Right lobe of liver (tissue), 6 donors: ENCODE measurements around the gene PLA2G7. TPM values are rescaled to one million over a fixed set of nuclear protein-coding genes. Genes with fewer than 3 reads are reported as not detected.
A peak's percentile ranks its signal among the peaks of the same experiment; 100 is the strongest.
"Not testable (repeated sequence)": the region's sequence is repeated elsewhere in the genome, so short reads cannot be mapped to it uniquely, and the experiment has no call there.

Experiments
- ATAC-seq, 4 donors: fragments of 200-7000 bp; cut with Tn5 transposase; one replicate each; pipeline ENCODE4 v1.9.1; 2020; ENCODE audit warnings: mild to moderate bottlenecking in 4 of 4, moderate library complexity in 4 of 4
- DNase-seq, 3 donors: peaks; one replicate each; pipeline ENCODE4 v3.0.0-alpha.2; 2020
- H3K27ac ChIP-seq, 3 donors: fragments of 200-600 bp; one replicate each; pipeline ENCODE4 v1.8.0; 2022
- H3K27me3 ChIP-seq, 2 donors: fragments of 200-600 bp; one replicate each; pipeline ENCODE4 v1.8.0; 2022
- H3K36me3 ChIP-seq, 4 donors: fragments of 200-600 bp; sonication (generic) in 1 of 4; one replicate each; pipeline versions ENCODE4 v1.5.1 to v1.8.0; 2017 to 2022; ENCODE audit warnings: control low read depth in 1 of 4
- H3K4me1 ChIP-seq, 4 donors: fragments of 200-600 bp; sonication (generic) in 1 of 4; one replicate each; pipeline versions ENCODE4 v1.5.1 to v1.8.0; 2017 to 2022; ENCODE audit warnings: control low read depth in 1 of 4
- H3K4me3 ChIP-seq, 3 donors: fragments of 200-600 bp; one replicate each; pipeline ENCODE4 v1.8.0; 2022
- H3K9me3 ChIP-seq, 4 donors: fragments of 200-600 bp; sonication (generic) in 1 of 4; one replicate each; pipeline versions ENCODE4 v1.5.1 to v1.8.0; 2017 to 2022; ENCODE audit warnings: control low read depth in 1 of 4
- CTCF ChIP-seq, 4 donors: fragments of 200-600 bp in 3 of 4; fragments of 450-650 bp in 1 of 4; IDR thresholded peaks; one replicate each; pipeline versions ENCODE4 v1.5.1 to v1.8.0; 2016 to 2022; ENCODE audit warnings: antibody characterized with exemption in 4 of 4, mild to moderate bottlenecking in 2 of 4
- POLR2A ChIP-seq: fragments of 450-650 bp; IDR thresholded peaks from one replicate; pipeline ENCODE4 v1.6.1; 2017; ENCODE audit warnings: antibody characterized with exemption, mild to moderate bottlenecking
- WGBS: methylation state at CpG from one replicate; pipeline ENCODE4 v1.1.6; 2018; ENCODE audit warnings: low coverage, low lambda C conversion rate; ENCODE audit not compliant: insufficient coverage; ENCODE audit errors: missing lambda C conversion rate; 5-methylcytosine and 5-hydroxymethylcytosine counted together
- intact Hi-C, 2 donors: fragments of 100-400 bp; cut with DNase I; formaldehyde crosslinking; loops; one replicate each; pipeline versions ENCODE4 v1.11.2 to v1.14.1; 2022
- total RNA-seq, 6 experiments: library from RNA; depleted of rRNA in 2 of 6; stranded (reverse); fragments of >200 nt in 2 of 6; fragmentation: NEBNext Ultra II Directional in 3 of 6; extraction: Animal tissue kit (Norgen Biotek cat#: 25700) in 3 of 6; gene quantifications; one replicate each; pipeline versions ENCODE4 v1.1.0 to v1.2.4, GENCODE V29; 2016 to 2023
- donor health status: DM: no; HTN: yes; CAD: no.
- donor health status: DM: no; HTN: no; CAD: no.
- donor health status: DM: no; HTN: no; CAD: no.
- donor health status: DM: no; HTN: yes; CAD: no.
- donor health status: DM: no; HTN: yes; CAD: no.

PLA2G7 gene
- total RNA-seq, 6 experiments from 2014 or later, result 0.92 to 7.4 (median 1.6) TPM

DNA sequence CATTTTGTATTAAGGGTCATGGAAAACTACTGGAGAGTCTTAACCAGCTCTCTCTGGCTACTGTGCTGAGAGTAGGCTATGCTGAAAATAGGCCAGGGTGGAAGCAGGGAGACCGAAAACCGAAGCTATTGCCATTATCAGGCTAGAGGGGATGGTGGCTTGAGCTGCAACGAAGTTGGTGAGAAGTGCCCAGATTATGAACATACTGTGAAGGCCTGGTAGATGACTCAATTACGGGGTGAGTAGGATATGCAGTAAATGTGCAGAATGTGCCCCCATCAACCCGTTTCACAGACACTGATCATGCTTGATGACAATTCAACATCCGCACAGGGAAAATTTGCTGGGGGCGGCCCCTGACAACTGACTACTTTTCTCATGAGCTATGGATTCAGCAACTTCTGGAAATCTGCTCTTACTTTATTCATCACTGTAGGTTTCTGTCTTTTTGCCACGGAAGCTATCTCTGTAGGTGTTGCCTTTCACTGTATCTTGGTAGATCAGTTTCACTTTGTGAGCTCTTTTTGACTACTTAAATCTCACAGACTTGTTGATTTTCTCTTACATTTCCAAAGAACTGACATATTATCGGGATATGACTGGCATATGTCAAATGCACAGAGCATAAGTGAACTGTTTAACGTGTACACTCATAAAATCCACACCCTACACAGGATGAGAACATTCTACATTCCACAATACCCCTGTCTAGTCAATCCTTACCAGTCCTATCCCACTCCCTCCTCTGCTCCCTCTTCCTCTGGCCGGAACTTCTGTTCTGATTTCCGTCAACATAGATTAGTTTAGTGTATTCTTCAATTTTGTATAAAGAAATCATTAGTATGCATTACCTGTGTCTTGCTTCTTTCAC lies 42.5 kb upstream of the PLA2G7 start:
- Histone ChIP-seq H3K36me3 (no peaks in the 10 kb centered on the region), H3K9me3 (no peaks in the 10 kb centered on the region), H3K4me1 (no peaks in the 10 kb centered on the region), H3K27me3 (no peaks in the 10 kb centered on the region), H3K27ac (no peak overlapping the region), H3K4me3 (no peak overlapping the region)
- TF ChIP-seq POLR2A (no peak), CTCF (IDR thresholded peaks at IDR 0.05) (no peak)
- ATAC-seq (no peak), DNase-seq (no peak)
- WGBS, result 92% methylated on average over 9 of the region's 12 CpGs
- intact Hi-C loops, result no loop called here

- WGBS, result 93% methylated on average over 5 of the region's 5 CpGs
- Histone ChIP-seq H3K27me3 (no peaks in the 10 kb centered on the region), H3K27ac (no peak overlapping the region), H3K36me3 (no peaks in the 10 kb centered on the region), H3K4me3 (no peak overlapping the region), H3K4me1 (no peaks in the 10 kb centered on the region), H3K9me3 (no peaks in the 10 kb centered on the region)
- no peak for DNase-seq
- ATAC-seq, result no peak
- TF ChIP-seq POLR2A (no peak), CTCF (IDR thresholded peaks at IDR 0.05) (no peak)
- intact Hi-C loops, result no loop called here
These were observed 41.0 kb upstream of the PLA2G7 start for GRCh38 chr6:46776070-46776712.

- H3K4me3 ChIP-seq, intact Hi-C loops, ATAC-seq, H3K36me3 ChIP-seq, H3K27me3 ChIP-seq, DNase-seq, H3K9me3 ChIP-seq, H3K27ac ChIP-seq, H3K4me1 ChIP-seq: not testable (repeated sequence)
- 91% methylated on average over 8 of the region's 24 CpGs for WGBS
These were observed 39.6 kb upstream of the PLA2G7 start for GRCh38 chr6:46774736-46775135.

- DNase-seq (no peak), ATAC-seq (no peak)
- Histone ChIP-seq H3K36me3 (no peaks in the 10 kb centered on the region), H3K4me1 (no peaks in the 10 kb centered on the region), H3K27me3 (no peaks in the 10 kb centered on the region), H3K27ac (peak overlapping the region in 1 of 3 donors; percentile 4), H3K9me3 (no peaks in the 10 kb centered on the region), H3K4me3 (no peak overlapping the region)
- 48% methylated on average over 1 of the region's 1 CpG for WGBS
- no peak for TF ChIP-seq POLR2A
- TF ChIP-seq CTCF (IDR thresholded peaks at IDR 0.05), result no peak
- intact Hi-C loops, result no loop called here
These were observed 38.2 kb upstream of the PLA2G7 start for GRCh38 chr6:46773201-46773855.

GRCh38 chr6:46772762-46773161 lies 37.6 kb upstream of the PLA2G7 start:
- intact Hi-C loops, result no loop called here
- WGBS, result 33% methylated on average over 1 of the region's 2 CpGs
- peak in 1 of 3 donors; percentile 33 for DNase-seq
- Histone ChIP-seq H3K4me3 (no peak overlapping the region), H3K27me3 (no peaks in the 10 kb centered on the region), H3K27ac (no peak overlapping the region), H3K4me1 (no peaks in the 10 kb centered on the region), H3K36me3 (no peaks in the 10 kb centered on the region), H3K9me3 (no peaks in the 10 kb centered on the region)
- TF ChIP-seq CTCF (IDR thresholded peaks at IDR 0.05) (no peak), POLR2A (peak; percentile 47)
- peak; percentile 64 to 73 (median 69) for ATAC-seq
